Neutrophil (primary cell): ENCODE measurements around the gene NPM1.

ENCODE experiments used
- H3K27ac ChIP-seq: fragments of 200-600 bp; sonication (generic); 2 replicates; pipeline ENCODE4 v1.5.1; 2016; ENCODE audit warnings: mild to moderate bottlenecking, moderate library complexity
- H3K27me3 ChIP-seq: fragments of 200-600 bp; sonication (generic); 2 replicates; pipeline ENCODE4 v1.6.0; 2016; ENCODE audit warnings: mild to moderate bottlenecking
- H3K36me3 ChIP-seq: fragments of 200-600 bp; sonication (generic); 2 replicates; pipeline ENCODE4 v1.5.1; 2017
- H3K4me1 ChIP-seq, 2 experiments: fragments of 200-600 bp in 1 of 2; sonication (generic) in 1 of 2; 1 replicate in 1 of 2; 2 replicates in 1 of 2; pipeline versions ENCODE4 v1.5.1 to v1.6.1; 2013 to 2016; ENCODE audit warnings: low read depth in 1 of 2, low read length in 1 of 2, mild to moderate bottlenecking in 1 of 2, moderate library complexity in 1 of 2; ENCODE audit not compliant: control insufficient read depth in 1 of 2, insufficient read depth in 1 of 2
- H3K4me3 ChIP-seq, 2 experiments: fragments of 200-600 bp in 1 of 2; sonication (generic) in 1 of 2; 1 replicate in 1 of 2; 2 replicates in 1 of 2; pipeline ENCODE4 v1.5.1; 2013 to 2016; ENCODE audit warnings: low read depth in 1 of 2, low read length in 1 of 2, mild to moderate bottlenecking in 1 of 2, moderate library complexity in 1 of 2
- H3K9me3 ChIP-seq: fragments of 200-600 bp; sonication (generic); 2 replicates; pipeline ENCODE4 v1.5.1; 2016
- CTCF ChIP-seq: fragments of 200-600 bp; sonication (generic); IDR thresholded peaks from 2 replicates; pipeline ENCODE4 v1.5.1; 2016; ENCODE audit warnings: antibody characterized with exemption

NPM1 gene

GRCh38 chr5:171405615-171406014 is 18.0 kb downstream of the NPM1 start:
- Histone ChIP-seq H3K27me3 (no peaks in the 10 kb centered on the region), H3K4me1 (peaks cover 1 to 33% of the 10 kb centered on the region in 2 experiments), H3K4me3 (no peak overlapping the region), H3K9me3 (no peaks in the 10 kb centered on the region), H3K36me3 (peaks cover 13% of the 10 kb centered on the region), H3K27ac (no peak overlapping the region)
- no peak for TF ChIP-seq CTCF

- Histone ChIP-seq H3K27ac (peak overlapping the region; percentile 18), H3K36me3 (peaks cover 10% of the 10 kb centered on the region), H3K27me3 (no peaks in the 10 kb centered on the region), H3K4me1 (peaks cover 0 to 32% of the 10 kb centered on the region in 2 experiments), H3K9me3 (no peaks in the 10 kb centered on the region), H3K4me3 (no peak overlapping the region)
- TF ChIP-seq CTCF: no peak
Observed at GRCh38 chr5:171407234-171407633, 19.6 kb downstream of the NPM1 start.

GRCh38 chr5:171409164-171410136 is 21.8 kb downstream of the NPM1 start:
- Histone ChIP-seq H3K4me3 (no peak overlapping the region), H3K27ac (no peak overlapping the region), H3K27me3 (no peaks in the 10 kb centered on the region), H3K4me1 (peaks cover 0 to 32% of the 10 kb centered on the region in 2 experiments), H3K9me3 (no peaks in the 10 kb centered on the region), H3K36me3 (peaks cover 19% of the 10 kb centered on the region)
- TF ChIP-seq CTCF: no peak

DNA sequence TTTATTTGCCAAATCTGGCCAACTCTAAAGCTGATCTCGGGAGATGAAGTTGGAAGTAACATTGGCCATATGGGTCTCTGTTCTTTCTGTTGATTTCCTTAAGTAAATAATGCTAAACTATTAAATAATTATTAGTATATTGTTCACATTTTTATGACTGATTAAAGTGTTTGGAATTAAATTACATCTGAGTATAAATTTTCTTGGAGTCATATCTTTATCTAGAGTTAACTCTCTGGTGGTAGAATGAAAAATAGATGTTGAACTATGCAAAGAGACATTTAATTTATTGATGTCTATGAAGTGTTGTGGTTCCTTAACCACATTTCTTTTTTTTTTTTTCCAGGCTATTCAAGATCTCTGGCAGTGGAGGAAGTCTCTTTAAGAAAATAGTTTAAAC is 22.5 kb downstream of the NPM1 start:
- Histone ChIP-seq H3K4me1 (peaks cover 0 to 32% of the 10 kb centered on the region in 2 experiments), H3K27me3 (no peaks in the 10 kb centered on the region), H3K9me3 (no peaks in the 10 kb centered on the region), H3K27ac (no peak overlapping the region), H3K36me3 (peaks cover 19% of the 10 kb centered on the region), H3K4me3 (no peak overlapping the region)
- no peak for TF ChIP-seq CTCF

GRCh38 chr5:171412186-171412585 is 24.5 kb downstream of the NPM1 start:
- no peak overlapping the region for H3K4me3 ChIP-seq
- no peak for TF ChIP-seq CTCF

More at GRCh38 chr5:171412186-171412585, 24.5 kb downstream of the NPM1 start:
- Histone ChIP-seq H3K27ac (no peak overlapping the region), H3K27me3 (no peaks in the 10 kb centered on the region), H3K36me3 (peaks cover 19% of the 10 kb centered on the region), H3K9me3 (no peaks in the 10 kb centered on the region), H3K4me1 (peaks cover 0 to 13% of the 10 kb centered on the region in 2 experiments)
